HG02938 (cell line): ENCODE results near the gene GLS.
"Not testable (repeated sequence)": the region's sequence is repeated elsewhere in the genome, so short reads cannot be mapped to it uniquely, and the experiment has no call there.

ENCODE experiments used
- ATAC-seq: cut with Tn5 transposase; IDR thresholded peaks from one replicate; pipeline ENCODE4 v1.9.1; 2021; ENCODE audit warnings: mild to moderate bottlenecking, moderate library complexity; ENCODE audit not compliant: unreplicated experiment

Gene GLS

DNA sequence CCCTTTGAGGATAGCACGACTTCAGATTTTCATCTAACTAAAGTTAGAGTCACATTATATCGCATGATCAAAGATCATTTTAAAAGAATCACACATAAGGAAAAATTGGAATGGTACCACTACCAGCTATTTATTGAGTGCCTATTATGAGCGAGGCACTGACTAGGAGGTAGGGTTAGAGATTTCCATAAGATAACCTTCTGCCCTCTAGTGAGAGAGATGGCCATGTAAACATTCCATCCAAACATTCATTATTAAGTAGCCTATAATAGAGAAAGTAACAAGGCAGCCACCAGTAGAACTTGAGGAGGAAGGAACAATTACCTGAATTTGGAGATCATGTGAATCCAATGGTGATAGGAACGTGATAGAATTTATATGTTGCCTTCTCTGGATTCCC is 25.4 kb upstream of the GLS start:
- ATAC-seq = no peak

DNA sequence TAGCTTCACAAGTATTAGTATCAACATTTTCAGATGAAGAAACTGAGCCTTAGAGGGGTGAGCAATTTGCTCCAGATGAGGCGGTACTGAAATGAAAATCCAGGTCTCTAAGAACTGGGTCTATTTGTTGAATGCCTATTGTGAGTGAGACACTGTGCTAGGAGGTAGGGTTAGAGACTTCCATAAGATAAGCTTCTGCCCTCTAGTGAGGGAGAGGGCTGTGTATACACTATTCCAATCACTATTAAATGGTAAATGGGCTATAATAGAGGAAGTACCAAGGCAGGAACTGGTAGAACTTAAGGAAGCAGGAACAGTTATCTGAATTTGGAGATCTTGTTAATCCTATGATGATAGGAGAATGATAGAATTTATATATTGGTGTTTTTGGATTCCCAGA is 23.6 kb upstream of the GLS start:
- ATAC-seq = no peak

DNA sequence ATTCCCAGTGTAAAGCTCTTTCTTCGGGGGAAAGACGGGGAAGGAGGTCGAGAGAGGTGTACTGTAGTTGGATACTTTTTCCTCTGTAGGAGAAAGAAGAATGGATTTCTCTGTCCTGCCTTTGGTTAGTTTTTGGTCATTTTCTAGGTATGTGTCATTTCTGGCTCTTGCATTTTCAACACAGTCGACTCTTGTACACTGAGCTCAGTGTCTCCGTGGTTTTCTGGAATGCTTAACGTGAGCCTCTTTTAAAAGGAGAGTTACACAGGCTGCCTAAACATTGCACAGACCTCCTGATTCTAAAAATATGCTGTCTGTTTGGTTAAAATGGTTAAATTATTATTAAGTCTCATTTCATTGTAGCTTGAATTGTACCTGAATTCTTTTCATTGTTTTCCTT is 21.8 kb upstream of the GLS start:
- ATAC-seq = no peak

DNA sequence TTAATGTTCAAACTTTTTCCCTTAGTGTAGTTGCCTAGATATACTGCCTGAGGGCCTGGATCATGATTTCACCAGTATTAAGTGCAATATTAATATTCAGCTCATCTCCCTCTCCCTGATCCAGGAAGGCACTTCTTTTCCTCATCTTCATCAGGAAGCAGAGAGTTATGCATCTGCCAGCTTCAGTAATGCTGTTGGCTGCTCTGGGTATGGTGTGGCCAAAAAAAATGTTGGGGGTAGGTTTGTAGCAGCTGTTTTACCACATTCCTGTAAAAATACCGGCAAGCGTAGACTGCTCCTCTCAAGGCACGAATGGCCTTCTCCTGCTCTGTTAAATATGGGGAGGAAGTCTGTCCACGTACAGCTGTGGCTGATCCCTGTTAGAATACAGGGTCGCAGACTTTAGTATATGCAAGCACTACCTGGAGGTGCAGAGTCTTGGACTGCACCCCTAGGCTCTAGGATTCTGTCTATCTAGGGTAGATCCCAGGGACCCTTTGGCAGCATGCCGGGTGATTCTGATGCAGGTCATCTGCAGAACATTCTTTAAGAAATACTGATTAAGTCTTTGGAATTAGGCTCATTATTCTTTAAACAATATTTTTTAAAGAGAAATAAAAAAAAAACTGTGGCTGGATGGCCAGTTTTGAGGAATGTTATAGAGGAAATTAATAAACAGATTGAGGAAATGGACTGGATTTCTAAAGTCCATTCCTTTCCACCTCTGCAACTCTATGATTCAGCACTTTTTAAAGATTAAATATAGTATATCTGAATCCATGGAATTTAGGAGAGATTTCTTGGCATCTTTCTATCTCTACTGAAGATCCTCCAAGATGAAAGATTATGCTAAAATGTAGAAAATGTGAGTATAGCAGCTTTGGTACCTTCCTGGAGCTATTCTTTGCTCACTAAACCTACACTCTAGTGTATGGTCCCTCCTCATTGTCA is 21.0 kb upstream of the GLS start:
- no peak for ATAC-seq

DNA sequence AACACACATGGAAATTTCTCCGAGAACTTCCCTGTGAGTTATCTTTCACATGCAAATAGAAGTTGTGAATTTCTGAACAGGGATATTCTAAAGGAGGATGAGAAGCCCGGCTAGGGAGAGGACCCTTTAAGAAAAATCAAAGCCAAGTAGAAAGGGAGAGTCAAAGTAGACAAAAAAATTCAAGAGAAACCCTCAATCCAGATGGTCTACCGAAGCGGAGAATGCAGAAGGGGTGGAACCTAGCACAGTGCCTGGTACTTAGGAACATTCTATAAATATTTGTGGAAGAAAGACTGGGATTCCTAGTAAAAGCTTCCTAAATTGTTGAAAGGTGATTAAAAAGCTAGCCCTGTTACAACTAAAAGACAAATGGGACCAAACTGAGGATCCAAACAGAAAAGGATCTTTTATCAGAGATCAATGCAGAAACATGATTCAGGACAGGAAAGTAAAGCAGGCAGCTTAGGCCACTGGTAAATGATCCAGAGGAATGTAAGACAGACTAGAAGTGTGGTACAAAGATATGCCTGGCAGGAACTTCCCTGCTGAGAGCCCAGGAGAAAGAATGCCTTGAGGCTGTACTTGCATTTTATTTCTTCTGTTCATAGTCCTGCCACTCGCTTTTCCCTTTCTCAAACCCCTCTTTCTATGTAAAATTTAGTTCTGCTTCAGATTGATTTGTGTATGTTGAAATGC is 19.5 kb upstream of the GLS start:
- ATAC-seq = no peak

DNA sequence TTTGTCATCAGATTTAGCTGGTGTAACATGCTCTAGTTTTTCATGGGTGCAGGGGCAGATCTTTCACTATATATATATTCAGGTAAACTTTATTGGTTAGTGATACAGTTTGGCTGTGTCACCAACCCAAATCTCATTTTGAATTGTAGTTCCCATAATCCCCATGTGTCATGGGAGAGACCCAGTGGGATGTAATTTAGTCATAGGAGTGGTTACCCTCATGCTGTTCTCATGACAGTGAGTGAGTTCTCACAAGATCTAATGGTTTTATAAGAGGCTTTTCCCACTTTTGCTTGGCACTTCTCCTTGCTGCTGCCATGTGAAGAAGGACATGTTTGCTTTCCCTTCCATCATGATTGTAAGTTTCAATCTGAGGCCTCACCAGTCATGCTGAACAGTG is 18.5 kb upstream of the GLS start:
- ATAC-seq = not testable (repeated sequence)

DNA sequence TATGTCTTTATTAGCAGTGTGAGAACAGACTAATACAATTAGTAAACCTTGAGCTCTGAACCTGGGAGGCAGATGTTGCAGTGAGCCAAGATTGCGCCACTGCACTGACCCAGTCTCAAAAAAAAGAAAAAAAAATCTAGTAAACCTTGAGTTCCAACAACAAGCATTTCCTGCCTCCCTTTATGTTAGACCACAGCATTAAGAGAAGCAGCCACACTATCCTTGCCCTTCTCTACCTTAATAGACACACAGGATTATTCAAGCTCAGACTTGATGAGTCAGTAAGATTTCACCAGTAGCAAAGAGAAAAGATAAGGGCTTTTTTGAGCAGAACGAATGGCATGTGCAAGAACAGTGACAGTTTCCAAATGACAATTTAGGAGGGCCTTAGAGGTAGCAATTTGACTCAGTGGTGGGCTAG is 18.0 kb upstream of the GLS start:
- no peak for ATAC-seq

DNA sequence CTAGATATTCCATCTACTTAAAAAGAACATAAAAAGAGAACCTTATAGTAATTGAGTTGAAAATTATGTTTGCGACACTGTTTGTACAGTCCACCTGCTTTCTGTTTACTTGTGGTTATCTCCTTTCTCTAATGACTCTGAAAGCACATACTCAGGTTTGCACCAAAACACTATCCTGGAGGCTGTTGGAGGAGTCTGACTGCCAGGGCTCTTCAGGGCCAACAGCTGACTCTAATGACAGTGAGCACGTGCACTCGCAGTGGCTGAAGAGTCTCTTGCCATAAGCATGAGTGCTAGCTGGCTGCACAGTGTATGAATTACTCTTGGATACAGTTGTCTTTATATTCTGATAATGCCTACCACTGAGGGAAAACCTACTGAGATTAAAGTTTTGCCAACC is 16.7 kb upstream of the GLS start:
- no peak for ATAC-seq

DNA sequence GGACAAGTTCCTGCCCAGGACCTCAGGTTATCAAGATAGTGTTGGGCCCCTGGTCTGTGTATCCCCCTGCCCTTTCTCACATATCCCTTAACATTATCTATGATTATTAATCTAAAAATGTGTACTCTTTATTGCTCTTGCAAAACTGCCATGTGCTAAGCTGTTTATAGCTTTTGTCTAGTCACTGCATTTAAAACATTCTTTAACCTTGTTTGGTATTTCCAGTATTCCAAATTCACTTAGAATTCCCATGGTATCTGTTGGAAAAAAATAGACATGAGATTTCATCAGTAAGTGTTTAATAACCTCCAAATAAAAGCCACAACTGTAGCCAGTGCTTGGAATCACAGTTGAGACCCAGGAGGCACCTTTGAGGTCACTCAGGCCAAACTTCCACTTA is 16.2 kb upstream of the GLS start:
- ATAC-seq = no peak

DNA sequence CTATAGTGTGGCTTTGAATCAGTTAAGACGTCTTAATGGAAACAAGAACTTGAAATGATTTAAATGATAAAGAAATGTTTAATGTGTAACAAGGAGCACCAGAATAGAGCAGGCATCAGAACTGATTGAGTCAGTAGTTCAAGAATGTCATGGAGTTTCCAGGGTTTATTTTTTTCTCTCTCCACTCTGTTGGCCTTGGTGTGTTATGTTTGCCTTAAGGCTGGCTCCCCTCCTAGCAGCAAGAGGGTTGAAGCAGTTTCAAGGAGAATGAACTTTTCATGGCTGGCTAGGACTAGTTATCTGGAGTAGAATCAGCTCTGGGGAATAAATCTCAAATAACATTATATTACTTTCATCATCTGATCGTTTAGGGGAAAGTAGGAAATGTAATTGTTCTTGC is 13.4 kb upstream of the GLS start:
- ATAC-seq = no peak

DNA sequence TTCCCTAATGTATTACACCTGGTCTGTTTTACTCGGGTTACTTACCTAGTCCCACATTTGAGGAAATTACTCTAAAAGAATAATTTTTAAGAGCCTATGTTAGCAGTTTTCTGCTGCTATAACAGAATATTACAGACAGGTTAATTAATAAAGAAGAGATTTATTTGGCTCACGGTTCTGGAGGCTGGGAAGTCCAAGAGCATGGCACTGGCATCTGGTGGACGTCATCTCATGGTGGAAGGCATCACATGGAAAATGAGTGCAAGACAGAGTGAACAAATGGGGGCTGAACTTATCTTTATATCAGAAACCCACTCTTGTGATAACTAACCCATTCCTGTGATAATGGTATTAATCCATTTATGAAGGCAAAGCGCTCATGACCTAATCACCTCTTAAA is 12.8 kb upstream of the GLS start:
- ATAC-seq = no peak

DNA sequence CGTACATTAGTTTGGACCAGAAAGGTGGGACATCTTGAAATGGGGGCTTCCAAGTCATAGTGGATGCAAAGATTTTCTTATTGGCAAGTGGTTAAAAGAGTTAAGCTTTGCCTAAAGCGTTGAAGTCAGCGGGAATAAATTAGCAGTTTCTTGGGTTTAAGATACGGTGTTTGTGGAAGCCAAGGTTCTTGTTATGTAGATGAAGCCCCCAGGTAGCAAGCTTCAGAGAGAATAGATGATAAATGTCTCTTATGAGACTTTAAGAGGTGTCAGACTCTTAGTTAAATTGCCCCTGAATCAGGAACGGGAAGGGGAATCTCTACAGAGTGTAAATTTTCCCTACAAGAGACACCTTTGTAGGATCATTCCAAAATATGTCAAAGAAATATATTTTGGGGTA is 10.9 kb upstream of the GLS start:
- ATAC-seq = no peak

DNA sequence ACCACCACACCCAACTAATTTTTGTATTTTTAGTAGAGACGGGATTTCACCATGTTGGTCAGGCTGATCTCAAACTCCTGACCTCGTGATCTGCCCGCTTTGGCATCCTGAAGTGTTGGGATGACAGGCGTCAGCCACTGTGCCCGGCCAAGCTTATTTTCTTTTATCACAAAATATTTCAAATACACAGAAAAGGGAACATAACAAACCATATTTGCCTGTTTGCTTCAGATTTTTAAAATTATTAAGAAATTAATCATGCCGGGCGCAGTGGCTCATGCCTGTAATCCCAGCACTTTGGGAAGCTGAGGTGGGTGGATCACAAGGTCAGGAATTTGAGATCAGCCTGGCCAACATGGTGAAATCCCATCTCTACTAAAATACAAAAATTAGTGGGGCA is 7.2 kb upstream of the GLS start:
- ATAC-seq = not testable (repeated sequence)

DNA sequence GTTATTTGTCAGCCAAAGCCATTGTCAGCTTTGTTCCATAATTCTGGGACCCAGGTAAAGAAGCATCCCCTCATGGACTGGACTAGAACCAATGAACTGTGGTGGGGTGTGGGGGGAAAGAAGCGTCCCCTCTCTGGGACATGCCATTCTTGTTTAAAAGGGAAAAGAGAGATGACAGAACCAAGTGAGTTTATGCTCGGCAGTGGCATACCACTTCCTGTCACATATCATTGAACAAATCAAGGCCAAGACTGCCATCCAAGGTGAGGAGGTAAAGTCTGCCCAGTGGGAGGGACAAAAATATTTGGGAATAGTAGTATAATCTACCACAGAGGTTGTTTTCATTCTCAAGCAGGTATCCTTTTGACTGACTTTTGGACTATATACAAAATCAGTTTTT is 4.7 kb upstream of the GLS start:
- no peak for ATAC-seq

DNA sequence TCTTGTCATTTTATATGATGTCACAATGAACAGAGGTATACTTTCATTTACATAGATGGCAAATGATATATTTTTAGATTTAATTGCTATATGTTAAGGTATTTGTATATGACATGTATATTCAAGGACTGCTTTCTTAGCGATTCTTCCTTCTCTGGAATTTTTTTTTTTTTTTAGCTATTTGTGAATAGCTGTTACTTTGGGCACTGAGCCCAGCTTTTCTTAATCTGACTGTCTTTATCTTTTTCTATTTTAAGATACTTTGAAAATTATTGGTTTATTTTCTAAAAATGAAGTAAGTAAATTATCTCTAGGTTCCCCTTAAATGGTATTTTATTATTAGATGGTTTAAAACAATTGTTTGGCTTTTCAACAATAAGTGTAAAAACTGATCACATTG is 4.0 kb upstream of the GLS start:
- no peak for ATAC-seq

DNA sequence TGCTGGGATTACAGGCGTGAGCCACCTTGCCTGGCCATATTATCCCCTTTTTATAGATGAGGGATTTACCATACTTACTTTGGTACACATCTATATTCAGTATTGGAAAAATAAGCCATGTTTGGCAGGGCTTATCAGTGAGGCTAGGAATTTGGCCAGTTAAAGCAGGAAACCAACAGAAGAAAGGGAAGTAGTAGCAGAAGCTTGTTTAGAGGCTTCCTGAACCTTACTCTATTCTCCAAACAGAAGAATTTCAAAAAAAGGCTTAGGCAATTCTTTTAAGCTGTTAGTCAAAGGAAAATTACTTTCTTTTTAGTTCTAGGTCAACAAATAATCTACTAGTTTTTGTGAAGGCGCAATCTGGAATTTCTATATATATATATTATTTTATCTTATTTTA is 3.2 kb upstream of the GLS start:
- ATAC-seq = no peak

DNA sequence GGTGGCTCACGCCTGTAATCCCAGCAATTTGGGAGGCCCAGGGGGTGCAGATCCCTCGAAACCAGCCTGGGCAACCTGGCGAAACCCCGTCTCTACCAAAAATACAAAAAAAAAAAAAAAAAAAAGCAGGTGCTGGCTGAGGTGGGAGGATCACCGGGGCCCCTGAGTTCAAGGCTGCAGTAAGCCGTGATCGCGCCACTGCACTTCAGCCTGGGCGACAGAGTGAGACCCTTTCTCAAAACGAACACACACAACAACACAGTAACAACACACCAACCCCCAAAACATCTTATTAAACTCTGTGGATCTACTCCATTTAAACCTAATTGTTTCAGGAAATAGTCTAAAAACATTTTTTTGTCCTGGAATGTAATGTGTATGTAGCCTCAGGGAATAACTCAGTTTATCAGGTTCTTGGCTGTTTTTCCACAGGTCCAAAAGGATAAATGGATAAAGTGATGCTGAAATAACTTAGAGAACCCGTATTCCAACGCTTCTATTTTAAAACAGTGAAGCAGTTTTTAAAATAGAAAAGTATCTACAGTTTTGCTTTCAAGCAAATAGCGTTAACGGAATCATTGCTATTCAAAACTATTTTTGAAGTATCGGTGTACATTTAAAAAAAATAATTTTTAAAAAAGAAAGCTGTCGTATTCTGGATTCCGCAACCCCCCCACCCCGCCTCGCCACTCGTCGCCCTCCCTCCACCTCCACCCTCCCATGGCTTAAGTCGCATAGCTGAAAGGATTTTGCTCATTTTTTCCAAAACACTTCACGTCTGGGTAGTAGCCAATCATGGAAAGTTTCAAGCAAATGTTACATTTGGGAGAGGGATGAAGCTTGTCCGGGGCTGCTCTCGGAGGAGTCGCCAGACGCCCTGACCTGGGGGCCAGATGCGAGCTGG is 895 bp upstream of the GLS start:
- ATAC-seq = no peak

DNA sequence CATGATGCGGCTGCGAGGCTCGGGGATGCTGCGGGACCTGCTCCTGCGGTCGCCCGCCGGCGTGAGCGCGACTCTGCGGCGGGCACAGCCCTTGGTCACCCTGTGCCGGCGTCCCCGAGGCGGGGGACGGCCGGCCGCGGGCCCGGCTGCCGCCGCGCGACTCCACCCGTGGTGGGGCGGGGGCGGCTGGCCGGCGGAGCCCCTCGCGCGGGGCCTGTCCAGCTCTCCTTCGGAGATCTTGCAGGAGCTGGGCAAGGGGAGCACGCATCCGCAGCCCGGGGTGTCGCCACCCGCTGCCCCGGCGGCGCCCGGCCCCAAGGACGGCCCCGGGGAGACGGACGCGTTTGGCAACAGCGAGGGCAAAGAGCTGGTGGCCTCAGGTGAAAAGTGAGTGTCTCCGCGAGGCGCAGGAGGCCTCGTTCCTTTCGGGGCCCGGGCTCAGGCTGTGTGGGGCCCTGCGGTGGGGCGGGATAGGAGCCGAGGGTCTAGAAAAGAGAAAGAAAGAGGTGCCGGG is 520 bp downstream of the GLS start:
- peak; percentile 5 for ATAC-seq

DNA sequence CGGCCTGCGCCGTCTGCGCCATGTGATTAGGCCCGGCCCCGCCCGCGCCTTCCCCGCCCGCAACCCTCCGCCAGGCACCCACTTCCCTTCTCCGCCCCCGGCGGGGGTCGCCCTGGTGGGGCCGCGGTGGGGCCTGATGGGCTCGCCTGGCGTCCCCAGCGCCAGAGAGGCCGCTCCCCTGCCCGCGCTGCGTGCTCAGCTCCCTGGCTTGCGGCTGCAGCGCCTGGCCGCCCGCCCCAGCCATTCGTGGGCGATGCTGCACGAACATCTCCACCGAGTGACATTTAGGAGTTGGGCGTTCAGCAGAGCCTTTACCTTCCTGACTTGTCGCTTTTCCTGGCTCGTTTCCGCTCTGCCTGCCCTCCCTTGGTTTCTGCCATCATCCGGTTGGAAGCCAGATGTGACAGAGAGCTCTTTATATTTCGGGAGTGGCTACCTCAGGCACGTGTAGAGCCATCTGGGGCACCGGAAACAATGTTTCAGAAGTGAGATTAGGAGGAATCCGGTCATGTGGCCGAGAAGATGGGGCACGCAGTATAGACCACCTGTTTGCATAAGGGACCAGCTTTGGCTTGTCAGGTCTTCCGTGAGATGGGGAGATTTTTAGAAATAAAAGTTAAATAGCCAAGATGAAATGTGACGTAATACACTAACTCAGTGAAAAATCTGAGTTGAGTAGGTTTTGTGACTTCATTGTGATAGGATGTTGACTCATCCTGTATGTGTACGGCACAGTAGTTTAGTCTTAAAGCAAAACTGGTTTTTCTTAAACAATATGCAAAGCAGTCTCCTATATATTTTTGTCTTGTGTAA is 1.2 kb downstream of the GLS start:
- peak; percentile 58 for ATAC-seq

DNA sequence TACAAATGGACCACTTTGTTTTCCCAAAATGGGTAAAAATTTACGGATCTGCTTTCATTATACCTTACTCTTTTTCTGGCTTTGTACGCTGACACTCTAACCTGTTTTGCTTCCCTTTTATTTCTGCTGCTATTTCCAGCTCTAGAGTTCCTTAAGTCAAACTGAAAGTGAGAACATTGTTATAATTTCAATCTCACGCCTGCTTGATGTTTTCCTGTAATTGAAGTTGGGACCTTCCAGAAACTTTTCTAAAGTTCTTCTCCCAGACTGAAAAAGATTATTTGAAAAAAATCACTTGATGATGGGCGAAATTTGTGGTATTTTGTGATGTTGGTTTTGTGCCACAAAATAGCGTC is 1.8 kb downstream of the GLS start:
- ATAC-seq = no peak
